Measurements from ENCODE around the gene RRP1B. TPM values are rescaled to one million over a fixed set of nuclear protein-coding genes. Genes with fewer than 3 reads are reported as not detected.

RRP1B gene
- total RNA-seq, 4 donors from 2014 or later: 12.5 to 24.7 (median 18.9) TPM

DNA sequence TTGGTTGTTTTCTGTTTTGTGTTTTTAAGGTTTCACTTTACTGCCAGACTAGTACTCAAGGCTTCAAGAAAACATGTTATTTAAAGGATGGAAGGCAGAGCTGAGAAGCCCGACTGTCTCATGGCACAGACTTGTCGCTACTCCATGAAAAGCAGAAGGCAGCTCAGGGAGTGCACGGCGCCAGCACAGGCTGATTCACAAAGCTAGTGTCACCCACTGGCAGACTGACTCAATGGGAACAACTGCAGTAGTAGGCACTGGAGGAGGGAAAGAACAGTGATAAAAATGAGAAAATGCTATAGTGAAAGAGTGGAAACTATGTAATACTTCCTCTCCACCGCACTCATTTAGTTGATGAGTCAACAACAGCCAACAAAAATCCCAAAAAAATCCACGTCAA, 14.8 kb upstream of the RRP1B start:
- DNase-seq: no peak
- Histone ChIP-seq H3K36me3 (no peaks in the 10 kb centered on the region), H3K9me3 (no peaks in the 10 kb centered on the region), H3K4me1 (peaks cover 6 to 12% of the 10 kb centered on the region in 2 donors), H3K27ac (no peak overlapping the region), H3K4me3 (no peak overlapping the region), H3K27me3 (no peaks in the 10 kb centered on the region)
- TF ChIP-seq POLR2A (IDR thresholded peaks at IDR 0.05): no peak
- TF ChIP-seq, protein P1, sequence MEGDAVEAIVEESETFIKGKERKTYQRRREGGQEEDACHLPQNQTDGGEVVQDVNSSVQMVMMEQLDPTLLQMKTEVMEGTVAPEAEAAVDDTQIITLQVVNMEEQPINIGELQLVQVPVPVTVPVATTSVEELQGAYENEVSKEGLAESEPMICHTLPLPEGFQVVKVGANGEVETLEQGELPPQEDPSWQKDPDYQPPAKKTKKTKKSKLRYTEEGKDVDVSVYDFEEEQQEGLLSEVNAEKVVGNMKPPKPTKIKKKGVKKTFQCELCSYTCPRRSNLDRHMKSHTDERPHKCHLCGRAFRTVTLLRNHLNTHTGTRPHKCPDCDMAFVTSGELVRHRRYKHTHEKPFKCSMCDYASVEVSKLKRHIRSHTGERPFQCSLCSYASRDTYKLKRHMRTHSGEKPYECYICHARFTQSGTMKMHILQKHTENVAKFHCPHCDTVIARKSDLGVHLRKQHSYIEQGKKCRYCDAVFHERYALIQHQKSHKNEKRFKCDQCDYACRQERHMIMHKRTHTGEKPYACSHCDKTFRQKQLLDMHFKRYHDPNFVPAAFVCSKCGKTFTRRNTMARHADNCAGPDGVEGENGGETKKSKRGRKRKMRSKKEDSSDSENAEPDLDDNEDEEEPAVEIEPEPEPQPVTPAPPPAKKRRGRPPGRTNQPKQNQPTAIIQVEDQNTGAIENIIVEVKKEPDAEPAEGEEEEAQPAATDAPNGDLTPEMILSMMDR (IDR thresholded peaks at IDR 0.05 in 4 of 5, conservative IDR thresholded peaks at IDR 0.05 in 1 of 5): no peak
- in situ Hi-C loops (cut with MboI; ENCODE audit: low sequenced_read_pairs in 4 of 4) (no loop called here), intact Hi-C loops (cut with DNase I; ENCODE audit: low total_unique reads) (loop anchor here (5.0 kb wide), 1 partner anchor 32 kb away; no protein-coding TSS in a partner anchor)
- ATAC-seq: no peak

DNA sequence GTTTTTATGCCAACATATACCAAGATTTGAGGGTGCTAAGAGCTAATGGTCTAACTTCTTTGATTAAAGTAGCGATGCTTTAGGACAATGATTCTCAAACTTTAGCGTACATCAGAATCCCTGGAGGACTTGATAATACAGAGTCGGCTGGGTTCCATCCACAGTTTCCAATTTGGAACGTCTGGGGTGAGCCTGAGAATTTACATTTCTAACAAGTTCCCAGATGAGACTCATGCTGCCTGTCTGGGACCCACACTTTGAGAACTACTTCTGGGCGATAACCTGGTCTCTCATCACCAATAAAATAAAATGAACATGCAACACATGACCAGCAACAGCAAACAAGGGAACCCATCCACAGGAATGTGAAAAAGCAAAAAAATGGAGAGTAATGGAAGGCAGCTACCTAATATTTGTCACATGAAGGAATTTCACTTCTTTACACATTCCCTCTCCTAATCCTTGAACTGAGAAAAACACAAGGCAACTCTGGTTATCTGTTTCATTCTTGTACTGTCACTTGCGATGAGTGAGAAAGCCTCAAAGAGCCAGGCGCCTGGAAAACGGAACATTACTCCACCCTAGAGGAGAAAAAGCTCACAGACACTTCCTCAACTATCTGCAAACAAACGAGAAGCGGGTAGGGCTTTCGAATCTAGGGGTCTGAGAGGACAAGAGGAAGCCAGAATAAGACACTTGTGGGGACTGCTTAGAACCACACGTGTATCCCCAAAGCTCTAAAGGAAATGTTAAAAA, 14.0 kb upstream of the RRP1B start:
- Histone ChIP-seq H3K9me3 (no peaks in the 10 kb centered on the region), H3K4me1 (peaks cover 6 to 12% of the 10 kb centered on the region in 2 donors), H3K4me3 (no peak overlapping the region), H3K27me3 (no peaks in the 10 kb centered on the region), H3K36me3 (no peaks in the 10 kb centered on the region), H3K27ac (peak overlapping the region in 3 of 4 donors; percentile 32 to 60 (median 39))
- intact Hi-C loops (cut with DNase I; ENCODE audit: low total_unique reads) (loop anchor here (5.0 kb wide), 1 partner anchor 33 kb away; no protein-coding TSS in a partner anchor), in situ Hi-C loops (cut with MboI; ENCODE audit: low sequenced_read_pairs in 4 of 4) (no loop called here)
- peak; percentile 38 to 56 for DNase-seq
- ATAC-seq: peak; percentile 63 to 69
- TF ChIP-seq POLR2A (IDR thresholded peaks at IDR 0.05): no peak
- TF ChIP-seq, protein P1 (IDR thresholded peaks at IDR 0.05 in 4 of 5, conservative IDR thresholded peaks at IDR 0.05 in 1 of 5): peak; percentile 13 to 51 (median 19)

- peak overlapping the region in 3 of 4 donors; percentile 32 to 60 (median 39) for H3K27ac ChIP-seq
- ATAC-seq (no peak), DNase-seq (no peak)
- intact Hi-C loops (cut with DNase I; ENCODE audit: low total_unique reads): loop anchor here (1.0 to 5.0 kb wide), 2 partner anchors 34 to 284 kb away; no protein-coding TSS in a partner anchor
- no peaks in the 10 kb centered on the region for H3K36me3 ChIP-seq
- TF ChIP-seq, protein P1 (IDR thresholded peaks at IDR 0.05 in 4 of 5, conservative IDR thresholded peaks at IDR 0.05 in 1 of 5): no peak
- no peak for TF ChIP-seq POLR2A (IDR thresholded peaks at IDR 0.05)
- no peak overlapping the region for H3K4me3 ChIP-seq
- H3K9me3 ChIP-seq: no peaks in the 10 kb centered on the region
- H3K27me3 ChIP-seq: no peaks in the 10 kb centered on the region
- in situ Hi-C loops (cut with MboI; ENCODE audit: low sequenced_read_pairs in 4 of 4): no loop called here
- peaks cover 6 to 12% of the 10 kb centered on the region in 2 donors for H3K4me1 ChIP-seq
Observed at GRCh38 chr21:43645976-43646375, 13.4 kb upstream of the RRP1B start.

DNA sequence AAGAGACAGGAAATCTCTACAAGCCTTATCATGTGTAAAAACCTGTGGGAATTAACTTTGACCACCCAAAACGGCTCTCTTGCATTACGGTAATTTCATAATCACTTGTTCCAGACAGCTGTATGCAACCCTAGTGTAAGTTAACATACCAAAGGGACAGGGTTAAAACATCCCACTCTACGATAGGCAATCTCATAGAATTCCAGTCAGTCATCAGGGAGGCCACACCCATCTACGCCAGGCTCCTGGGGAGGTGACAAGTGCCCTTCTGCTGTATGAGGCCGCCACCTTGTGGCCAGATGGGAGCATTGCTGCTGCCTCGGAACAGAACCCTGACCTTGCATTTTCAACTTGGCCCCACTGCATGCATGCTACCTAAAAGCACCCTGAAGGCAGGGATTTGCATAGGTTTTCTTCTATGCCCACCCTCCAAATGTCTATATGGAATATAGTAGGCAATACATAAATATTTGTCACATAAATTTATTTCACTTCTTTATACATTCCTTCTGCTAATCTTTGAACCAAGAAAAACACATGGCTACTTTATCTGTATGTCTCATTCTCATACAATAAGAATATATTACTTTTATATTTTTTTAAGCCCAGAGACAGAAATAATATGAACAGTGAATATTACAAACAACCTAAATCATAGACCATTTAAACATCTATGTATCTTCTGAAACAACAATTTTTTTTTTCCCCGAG, 12.7 kb upstream of the RRP1B start:
- TF ChIP-seq, protein P1 (IDR thresholded peaks at IDR 0.05 in 4 of 5, conservative IDR thresholded peaks at IDR 0.05 in 1 of 5): peak; percentile 98 to 99 (median 99)
- no peak for TF ChIP-seq POLR2A (IDR thresholded peaks at IDR 0.05)
- no peak overlapping the region for H3K4me3 ChIP-seq
- no peaks in the 10 kb centered on the region for H3K36me3 ChIP-seq
- ATAC-seq: peak; percentile 93 to 95
- no peaks in the 10 kb centered on the region for H3K27me3 ChIP-seq
- intact Hi-C loops (cut with DNase I; ENCODE audit: low total_unique reads) (loop anchor here (1.0 to 5.0 kb wide), 2 partner anchors 34 to 284 kb away; no protein-coding TSS in a partner anchor), in situ Hi-C loops (cut with MboI; ENCODE audit: low sequenced_read_pairs in 4 of 4) (no loop called here)
- peak; percentile 81 to 86 for DNase-seq
- peaks cover 6 to 12% of the 10 kb centered on the region in 2 donors for H3K4me1 ChIP-seq
- H3K27ac ChIP-seq: peak overlapping the region in 3 of 4 donors; percentile 13 to 60 (median 39)
- H3K9me3 ChIP-seq: no peaks in the 10 kb centered on the region

Data from gastrocnemius medialis (tissue), 4 donors.